ENCODE measurements around the gene STK11IP. TPM values are rescaled to one million over a fixed set of nuclear protein-coding genes. Genes with fewer than 3 reads are reported as not detected.

STK11IP gene
- total RNA-seq = 10 to 100 TPM; 28.4 to 31.5 TPM

- peaks cover 10% of the 10 kb centered on the region for H3K27me3 Mint-ChIP-seq
- H3K4me1 Mint-ChIP-seq = peaks cover 24% of the 10 kb centered on the region
- H3K27ac Mint-ChIP-seq = peak within 1 kb of the TSS; percentile 89
- H3K9me3 Mint-ChIP-seq = no peaks in the 10 kb centered on the region
- CTCF ChIA-PET = interaction anchor here (0.9 to 2.9 kb wide), 3 partner anchors 37 to 55 kb away, joined by 3 to 21 read pairs (median 3); partner anchors contain the start of genes CHPF and TMEM198
- H3K4me3 Mint-ChIP-seq = peak within 1 kb of the TSS; percentile 96
- POLR2A ChIA-PET = interaction anchor here (0.6 to 1.2 kb wide), 6 partner anchors 14 to 392 kb away, joined by 3 to 5 read pairs (median 3); partner anchors contain the start of genes CHPF, OBSL1 and TMEM198
- DNase-seq = peak; percentile 94
- no peaks in the 10 kb centered on the region for H3K36me3 Mint-ChIP-seq (ENCODE audit: low read depth)
These were observed at the start of gene STK11IP for GRCh38 chr2:219597552-219598307. STK11IP (plus strand) TSS chr2:219597857; CDS start chr2:219598120, 263 bp downstream.

- no peak overlapping the region for H3K4me3 Mint-ChIP-seq
- ChIA-PET POLR2A (no interaction called here), CTCF (interaction anchor here (0.9 to 3.6 kb wide), 2 partner anchors 9 to 11 kb away, joined by 4 to 12 read pairs; no protein-coding TSS in a partner anchor)
- H3K27ac Mint-ChIP-seq = no peak overlapping the region
- no peaks in the 10 kb centered on the region for H3K36me3 Mint-ChIP-seq (ENCODE audit: low read depth)
- H3K27me3 Mint-ChIP-seq = peaks cover 37% of the 10 kb centered on the region
- DNase-seq = no peak
- peaks cover 15% of the 10 kb centered on the region for H3K4me1 Mint-ChIP-seq
- H3K9me3 Mint-ChIP-seq = no peaks in the 10 kb centered on the region
These were observed 48.7 kb upstream of the STK11IP start for GRCh38 chr2:219548990-219549389.

GRCh38 chr2:219549619-219550018 lies 48.0 kb upstream of the STK11IP start:
- H3K9me3 Mint-ChIP-seq = no peaks in the 10 kb centered on the region
- no peak overlapping the region for H3K27ac Mint-ChIP-seq
- ChIA-PET POLR2A (no interaction called here), CTCF (interaction anchor here (0.9 to 3.6 kb wide), 2 partner anchors 8 to 11 kb away, joined by 4 to 12 read pairs; no protein-coding TSS in a partner anchor)
- H3K4me3 Mint-ChIP-seq = no peak overlapping the region
- DNase-seq = no peak
- H3K4me1 Mint-ChIP-seq = peaks cover 10% of the 10 kb centered on the region
- peaks cover 34% of the 10 kb centered on the region for H3K27me3 Mint-ChIP-seq
- H3K36me3 Mint-ChIP-seq (ENCODE audit: low read depth) = no peaks in the 10 kb centered on the region

- ChIA-PET POLR2A (interaction anchor here (1.0 to 2.0 kb wide), 3 partner anchors 8 to 54 kb away, joined by 3 to 12 read pairs (median 4); partner anchors contain the start of genes CHPF and TMEM198), CTCF (interaction anchor here (1.1 to 3.6 kb wide), 5 partner anchors 9 to 11 kb away, joined by 3 to 12 read pairs (median 6); no protein-coding TSS in a partner anchor)
- no peak for DNase-seq
- H3K4me3 Mint-ChIP-seq = peak overlapping the region; percentile 70
- H3K27me3 Mint-ChIP-seq = peaks cover 23% of the 10 kb centered on the region
- no peaks in the 10 kb centered on the region for H3K9me3 Mint-ChIP-seq
- no peaks in the 10 kb centered on the region for H3K36me3 Mint-ChIP-seq (ENCODE audit: low read depth)
- peaks cover 8% of the 10 kb centered on the region for H3K4me1 Mint-ChIP-seq
- no peak overlapping the region for H3K27ac Mint-ChIP-seq
These were observed 45.9 kb upstream of the STK11IP start for GRCh38 chr2:219551441-219552381.

- no peaks in the 10 kb centered on the region for H3K36me3 Mint-ChIP-seq (ENCODE audit: low read depth)
- H3K4me3 Mint-ChIP-seq = peak overlapping the region; percentile 70
- H3K9me3 Mint-ChIP-seq = no peaks in the 10 kb centered on the region
- H3K27ac Mint-ChIP-seq = no peak overlapping the region
- peaks cover 8% of the 10 kb centered on the region for H3K4me1 Mint-ChIP-seq
- H3K27me3 Mint-ChIP-seq = peaks cover 23% of the 10 kb centered on the region
- ChIA-PET CTCF (interaction anchor here (0.6 to 1.5 kb wide), 4 partner anchors 10 to 57 kb away, joined by 3 to 6 read pairs (median 4); no protein-coding TSS in a partner anchor), POLR2A (interaction anchor here (1.0 to 2.0 kb wide), 2 partner anchors 9 to 55 kb away, joined by 4 to 12 read pairs; partner anchors contain the start of genes CHPF and TMEM198)
- DNase-seq = peak; percentile 81
These were observed 45.1 kb upstream of the STK11IP start for GRCh38 chr2:219552382-219553167.

- ChIA-PET CTCF (interaction anchor here (1.1 to 1.5 kb wide), 3 partner anchors 9 to 12 kb away, joined by 3 to 6 read pairs (median 4); no protein-coding TSS in a partner anchor), POLR2A (interaction anchor here (2.0 kb wide), 1 partner anchor 9 kb away, joined by 12 read pairs; the partner anchor contains the start of genes CHPF and TMEM198)
- Mint-ChIP-seq H3K36me3 (ENCODE audit: low read depth) (no peaks in the 10 kb centered on the region), H3K27me3 (peaks cover 23% of the 10 kb centered on the region), H3K9me3 (no peaks in the 10 kb centered on the region), H3K4me1 (peaks cover 8% of the 10 kb centered on the region), H3K27ac (no peak overlapping the region), H3K4me3 (peak overlapping the region; percentile 24)
- no peak for DNase-seq
These were observed 44.6 kb upstream of the STK11IP start for GRCh38 chr2:219553168-219553417.

- DNase-seq = no peak
- Mint-ChIP-seq H3K4me3 (peak overlapping the region; percentile 24), H3K4me1 (peaks cover 8% of the 10 kb centered on the region), H3K9me3 (no peaks in the 10 kb centered on the region), H3K27ac (no peak overlapping the region), H3K27me3 (peaks cover 23% of the 10 kb centered on the region), H3K36me3 (ENCODE audit: low read depth) (no peaks in the 10 kb centered on the region)
- POLR2A ChIA-PET = interaction anchor here (2.0 kb wide), 1 partner anchor 10 kb away, joined by 12 read pairs; the partner anchor contains the start of genes CHPF and TMEM198
- CTCF ChIA-PET = interaction anchor here (1.5 kb wide), 1 partner anchor 11 kb away, joined by 4 read pairs; no protein-coding TSS in a partner anchor
These were observed 44.1 kb upstream of the STK11IP start for GRCh38 chr2:219553463-219553963.

- no peaks in the 10 kb centered on the region for H3K9me3 Mint-ChIP-seq
- POLR2A ChIA-PET = no interaction called here
- H3K4me1 Mint-ChIP-seq = peaks cover 8% of the 10 kb centered on the region
- no peak overlapping the region for H3K27ac Mint-ChIP-seq
- no peak for DNase-seq
- CTCF ChIA-PET = interaction anchor here (1.0 to 1.6 kb wide), 2 partner anchors 11 to 13 kb away, joined by 4 to 5 read pairs; partner anchors contain the start of genes CHPF and TMEM198
- peaks cover 23% of the 10 kb centered on the region for H3K27me3 Mint-ChIP-seq
- no peaks in the 10 kb centered on the region for H3K36me3 Mint-ChIP-seq (ENCODE audit: low read depth)
- H3K4me3 Mint-ChIP-seq = no peak overlapping the region
These were observed 43.3 kb upstream of the STK11IP start for GRCh38 chr2:219554350-219554749.

- CTCF ChIA-PET = no interaction called here
- H3K4me1 Mint-ChIP-seq = peaks cover 8% of the 10 kb centered on the region
- H3K27me3 Mint-ChIP-seq = peaks cover 17% of the 10 kb centered on the region
- H3K4me3 Mint-ChIP-seq = no peak overlapping the region
- no peak for DNase-seq
- H3K36me3 Mint-ChIP-seq (ENCODE audit: low read depth) = no peaks in the 10 kb centered on the region
- H3K27ac Mint-ChIP-seq = no peak overlapping the region
- H3K9me3 Mint-ChIP-seq = no peaks in the 10 kb centered on the region
- POLR2A ChIA-PET = no interaction called here
These were observed 41.7 kb upstream of the STK11IP start for GRCh38 chr2:219555956-219556355.

- ChIA-PET CTCF (interaction anchor here (1.3 kb wide), 1 partner anchor 12 kb away, joined by 3 read pairs; the partner anchor contains the start of genes CHPF and TMEM198), POLR2A (no interaction called here)
- H3K4me3 Mint-ChIP-seq = no peak overlapping the region
- H3K4me1 Mint-ChIP-seq = peaks cover 6% of the 10 kb centered on the region
- H3K27ac Mint-ChIP-seq = no peak overlapping the region
- H3K27me3 Mint-ChIP-seq = peaks cover 14% of the 10 kb centered on the region
- H3K36me3 Mint-ChIP-seq (ENCODE audit: low read depth) = no peaks in the 10 kb centered on the region
- no peak for DNase-seq
- H3K9me3 Mint-ChIP-seq = no peaks in the 10 kb centered on the region
These were observed 41.2 kb upstream of the STK11IP start for GRCh38 chr2:219556413-219556812.

- POLR2A ChIA-PET = no interaction called here
- no peak for DNase-seq
- no peaks in the 10 kb centered on the region for H3K36me3 Mint-ChIP-seq (ENCODE audit: low read depth)
- H3K4me1 Mint-ChIP-seq = no peaks in the 10 kb centered on the region
- H3K4me3 Mint-ChIP-seq = no peak overlapping the region
- peaks cover 7% of the 10 kb centered on the region for H3K27me3 Mint-ChIP-seq
- no peaks in the 10 kb centered on the region for H3K9me3 Mint-ChIP-seq
- no peak overlapping the region for H3K27ac Mint-ChIP-seq
- CTCF ChIA-PET = interaction anchor here (1.3 to 1.8 kb wide), 2 partner anchors 8 to 13 kb away, joined by 3 to 4 read pairs; partner anchors contain the start of genes CHPF and TMEM198
These were observed 40.3 kb upstream of the STK11IP start for GRCh38 chr2:219557320-219557719.

Measured in activated CD4-positive, alpha-beta memory T cell treated with anti-CD3 and anti-CD28 coated beads, Interleukin-2, amount 10 ng/mL, durations not matched to agents 7 days and 5 days (primary cell).